Fibroblast of villous mesenchyme (primary cell): ENCODE measurements around the gene MGLL. TPM values are rescaled to one million over a fixed set of nuclear protein-coding genes. Genes with fewer than 3 reads are reported as not detected.

Experiments
- DNase-seq: peaks from one replicate; pipeline ENCODE4 v3.0.0-alpha.2; 2010; ENCODE audit warnings: low read depth
- H3K4me3 ChIP-seq: 2 replicates; pipeline ENCODE4 v1.5.1; 2011; ENCODE audit warnings: low read depth, mild to moderate bottlenecking, low read length
- CTCF ChIP-seq: IDR thresholded peaks from 2 replicates; pipeline ENCODE4 v1.5.1; 2012; ENCODE audit warnings: low read depth, mild to moderate bottlenecking, low read length; ENCODE audit not compliant: insufficient read depth
- total RNA-seq: library from RNA; depleted of rRNA; stranded (reverse); fragments of >200 nt; gene quantifications from 2 replicates; pipeline ENCODE4 v1.2.3, GENCODE V29; 2012

MGLL gene
- total RNA-seq, 1 donor = 141 TPM

GRCh38 chr3:127749787-127750225 is 72.5 kb downstream of the MGLL start:
- no peak overlapping the region for H3K4me3 ChIP-seq
- no peak for DNase-seq
- TF ChIP-seq CTCF = peak; percentile 15

GRCh38 chr3:127749361-127749760 is 73.0 kb downstream of the MGLL start:
- TF ChIP-seq CTCF = no peak
- DNase-seq = no peak
- H3K4me3 ChIP-seq = no peak overlapping the region

- no peak for TF ChIP-seq CTCF
- no peak overlapping the region for H3K4me3 ChIP-seq
- DNase-seq = no peak
Measured at GRCh38 chr3:127748754-127749327, 73.5 kb downstream of the MGLL start.

GRCh38 chr3:127747751-127748521 is 74.4 kb downstream of the MGLL start:
- TF ChIP-seq CTCF = no peak
- no peak overlapping the region for H3K4me3 ChIP-seq
- peak; percentile 87 for DNase-seq

GRCh38 chr3:127747066-127747465 is 75.2 kb downstream of the MGLL start:
- H3K4me3 ChIP-seq = no peak overlapping the region
- no peak for DNase-seq
- no peak for TF ChIP-seq CTCF

- no peak for DNase-seq
- TF ChIP-seq CTCF = peak; percentile 43
- no peak overlapping the region for H3K4me3 ChIP-seq
Measured at GRCh38 chr3:127746400-127747057, 75.8 kb downstream of the MGLL start.
